BE2C (cell line): ENCODE data around the gene C1GALT1.

Experiments used
- DNase-seq: peaks from one replicate; pipeline ENCODE4 v3.0.0-alpha.2; 2020
- H3K27me3 ChIP-seq: fragments of 250-450 bp; sonication (Bioruptor Pico); 2 replicates; pipeline ENCODE4 v1.5.1; 2020; ENCODE audit warnings: mild to moderate bottlenecking
- H3K36me3 ChIP-seq: fragments of 250-450 bp; sonication (Bioruptor Pico); 2 replicates; pipeline ENCODE4 v1.5.1; 2020; ENCODE audit warnings: mild to moderate bottlenecking
- H3K4me1 ChIP-seq: fragments of 250-450 bp; sonication (Bioruptor Pico); 2 replicates; pipeline ENCODE4 v1.5.1; 2020
- H3K4me3 ChIP-seq: 2 replicates; pipeline ENCODE4 v1.5.1; 2011; ENCODE audit warnings: low read depth, low read length
- H3K9me3 ChIP-seq: fragments of 250-450 bp; sonication (Bioruptor Pico); 2 replicates; pipeline ENCODE4 v1.5.1; 2020
- TF ChIP-seq, protein P1 (sequence below): IDR thresholded peaks from 2 replicates; pipeline ENCODE4 v1.5.1; 2012; ENCODE audit warnings: mild to moderate bottlenecking, low read depth, low read length

C1GALT1 gene

DNA sequence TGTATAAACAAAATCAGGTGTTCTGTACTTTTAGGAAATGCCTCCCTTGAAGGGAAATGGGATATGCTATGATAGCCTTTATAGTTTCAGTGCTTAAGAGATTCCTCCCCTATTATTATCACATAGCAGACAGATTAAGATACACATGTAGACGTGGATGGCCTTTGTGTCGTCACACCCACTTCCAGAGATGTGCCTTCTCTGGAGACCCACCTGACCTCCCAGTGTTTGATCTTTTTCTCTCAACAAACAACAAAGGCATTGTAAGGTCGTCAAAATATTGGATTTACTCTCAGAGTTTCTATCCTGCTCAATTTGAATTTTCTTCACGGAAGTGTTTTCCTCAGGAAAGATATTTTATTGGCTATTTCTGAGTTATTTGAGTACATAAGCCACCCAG, 25.7 kb upstream of the C1GALT1 start:
- Histone ChIP-seq H3K36me3 (no peaks in the 10 kb centered on the region), H3K9me3 (no peaks in the 10 kb centered on the region), H3K4me1 (no peaks in the 10 kb centered on the region), H3K4me3 (no peak overlapping the region), H3K27me3 (peaks cover 14% of the 10 kb centered on the region)
- DNase-seq, result no peak
- TF ChIP-seq, protein P1, sequence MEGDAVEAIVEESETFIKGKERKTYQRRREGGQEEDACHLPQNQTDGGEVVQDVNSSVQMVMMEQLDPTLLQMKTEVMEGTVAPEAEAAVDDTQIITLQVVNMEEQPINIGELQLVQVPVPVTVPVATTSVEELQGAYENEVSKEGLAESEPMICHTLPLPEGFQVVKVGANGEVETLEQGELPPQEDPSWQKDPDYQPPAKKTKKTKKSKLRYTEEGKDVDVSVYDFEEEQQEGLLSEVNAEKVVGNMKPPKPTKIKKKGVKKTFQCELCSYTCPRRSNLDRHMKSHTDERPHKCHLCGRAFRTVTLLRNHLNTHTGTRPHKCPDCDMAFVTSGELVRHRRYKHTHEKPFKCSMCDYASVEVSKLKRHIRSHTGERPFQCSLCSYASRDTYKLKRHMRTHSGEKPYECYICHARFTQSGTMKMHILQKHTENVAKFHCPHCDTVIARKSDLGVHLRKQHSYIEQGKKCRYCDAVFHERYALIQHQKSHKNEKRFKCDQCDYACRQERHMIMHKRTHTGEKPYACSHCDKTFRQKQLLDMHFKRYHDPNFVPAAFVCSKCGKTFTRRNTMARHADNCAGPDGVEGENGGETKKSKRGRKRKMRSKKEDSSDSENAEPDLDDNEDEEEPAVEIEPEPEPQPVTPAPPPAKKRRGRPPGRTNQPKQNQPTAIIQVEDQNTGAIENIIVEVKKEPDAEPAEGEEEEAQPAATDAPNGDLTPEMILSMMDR, result no peak

DNA sequence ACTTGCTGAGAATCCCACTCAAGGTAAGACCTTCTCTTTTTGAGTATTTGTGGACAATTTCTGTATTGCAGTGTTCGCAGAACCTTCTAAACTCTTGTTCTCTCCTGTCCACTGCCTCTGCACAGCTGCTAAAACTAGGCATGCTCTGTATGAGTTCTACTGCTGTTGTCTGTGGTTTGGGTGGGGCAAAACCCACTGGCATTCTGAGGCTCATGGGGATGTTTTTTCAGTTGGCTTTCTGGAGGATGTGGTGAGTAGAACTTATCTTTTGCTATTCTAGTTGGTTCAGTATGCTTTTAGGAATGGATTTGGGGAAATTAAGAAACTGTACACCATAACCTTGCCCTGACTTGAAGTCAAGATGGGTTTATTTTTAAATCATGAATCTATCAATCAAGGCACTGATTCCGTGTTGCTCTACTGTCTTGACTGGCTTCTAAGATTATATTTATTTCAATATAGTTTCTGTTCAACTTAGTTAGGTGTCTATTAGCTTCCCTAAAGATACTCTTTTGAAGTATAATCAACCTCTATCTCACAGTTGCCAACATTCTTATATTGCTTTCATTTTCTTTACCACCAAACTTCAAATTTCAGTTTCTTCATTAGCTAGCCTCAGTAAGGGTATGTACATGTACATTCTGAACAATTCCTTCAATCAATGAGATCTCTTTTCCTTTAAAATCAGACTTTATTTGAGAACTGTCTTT, 25.0 kb upstream of the C1GALT1 start:
- no peak for DNase-seq
- H3K4me3 ChIP-seq, result no peak overlapping the region
- H3K36me3 ChIP-seq, result no peaks in the 10 kb centered on the region
- H3K27me3 ChIP-seq, result peaks cover 14% of the 10 kb centered on the region
- TF ChIP-seq, protein P1, result no peak
- no peaks in the 10 kb centered on the region for H3K9me3 ChIP-seq
- H3K4me1 ChIP-seq, result no peaks in the 10 kb centered on the region

DNA sequence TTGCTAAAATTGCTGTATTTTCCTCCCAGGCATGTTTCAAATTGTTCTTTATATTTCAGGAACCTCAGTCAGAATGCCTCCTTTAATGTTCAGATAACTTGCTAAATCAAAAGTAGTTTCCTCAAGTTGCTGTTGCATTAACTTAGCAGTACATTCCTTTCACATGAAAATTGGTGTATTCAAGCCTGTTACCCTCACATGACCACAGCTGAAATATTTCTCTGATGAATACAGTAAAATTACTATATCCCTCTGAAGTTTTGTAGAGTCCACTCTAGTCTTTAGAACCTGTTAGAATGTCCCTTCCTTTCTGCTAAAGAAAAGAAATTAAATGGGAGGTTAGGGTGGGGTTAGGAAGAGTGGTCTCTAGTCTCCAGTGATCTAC, 24.5 kb upstream of the C1GALT1 start:
- Histone ChIP-seq H3K4me3 (no peak overlapping the region), H3K9me3 (no peaks in the 10 kb centered on the region), H3K36me3 (no peaks in the 10 kb centered on the region), H3K27me3 (peaks cover 14% of the 10 kb centered on the region), H3K4me1 (no peaks in the 10 kb centered on the region)
- TF ChIP-seq, protein P1, result no peak
- no peak for DNase-seq

DNA sequence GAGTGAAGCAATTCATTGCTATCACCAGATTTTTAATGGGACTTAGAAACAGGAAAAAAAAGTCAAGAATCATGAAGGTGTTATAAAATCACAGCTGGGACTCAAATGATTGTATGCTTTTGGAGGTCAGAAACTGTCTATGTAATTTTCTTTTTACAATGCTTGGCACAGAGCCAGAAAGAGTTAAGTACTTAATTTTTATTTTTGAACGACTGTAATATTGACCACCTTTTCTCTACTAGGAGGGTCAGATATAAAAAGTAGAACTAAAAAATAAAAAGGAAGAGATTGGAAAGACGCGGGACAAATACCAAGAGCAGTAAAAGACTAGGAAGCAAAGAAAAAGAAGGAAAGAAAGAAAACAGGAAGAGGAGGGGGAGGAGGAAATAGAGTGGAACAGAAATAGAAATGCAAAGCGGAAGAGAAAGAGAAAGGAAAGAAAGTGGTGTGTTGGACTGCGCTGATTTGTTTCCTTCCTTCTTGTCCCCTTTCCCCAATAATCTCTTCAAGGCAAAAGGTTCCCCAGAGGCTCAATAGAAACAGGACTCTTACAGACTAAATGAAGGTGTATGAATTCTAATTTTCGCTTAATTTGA, 23.2 kb upstream of the C1GALT1 start:
- DNase-seq, result no peak
- H3K27me3 ChIP-seq, result peaks cover 14% of the 10 kb centered on the region
- TF ChIP-seq, protein P1, result no peak
- no peaks in the 10 kb centered on the region for H3K4me1 ChIP-seq
- no peaks in the 10 kb centered on the region for H3K36me3 ChIP-seq
- no peak overlapping the region for H3K4me3 ChIP-seq
- no peaks in the 10 kb centered on the region for H3K9me3 ChIP-seq

DNA sequence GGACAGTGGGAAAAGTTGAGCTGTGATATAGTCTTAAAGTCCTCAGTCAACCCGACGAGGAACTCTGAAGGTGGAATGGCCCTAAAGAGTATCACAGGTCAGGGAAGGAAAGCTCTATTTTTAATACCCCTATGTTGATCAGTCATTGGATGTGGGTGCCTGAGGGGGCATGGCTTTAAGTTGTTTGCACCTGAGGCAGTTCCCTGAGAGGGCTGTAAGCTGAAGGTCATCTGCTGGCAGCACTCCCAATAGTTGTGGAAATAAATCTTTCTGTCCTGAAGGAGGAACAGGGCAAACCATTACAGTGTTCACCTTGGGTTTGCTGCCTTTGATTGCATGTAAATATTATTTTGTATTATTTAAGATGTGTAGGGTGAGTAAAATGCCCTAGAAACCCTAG, 17.8 kb upstream of the C1GALT1 start:
- no peaks in the 10 kb centered on the region for H3K9me3 ChIP-seq
- TF ChIP-seq, protein P1, result no peak
- H3K4me3 ChIP-seq, result no peak overlapping the region
- H3K4me1 ChIP-seq, result no peaks in the 10 kb centered on the region
- H3K36me3 ChIP-seq, result no peaks in the 10 kb centered on the region
- no peak for DNase-seq
- peaks cover 22% of the 10 kb centered on the region for H3K27me3 ChIP-seq

DNA sequence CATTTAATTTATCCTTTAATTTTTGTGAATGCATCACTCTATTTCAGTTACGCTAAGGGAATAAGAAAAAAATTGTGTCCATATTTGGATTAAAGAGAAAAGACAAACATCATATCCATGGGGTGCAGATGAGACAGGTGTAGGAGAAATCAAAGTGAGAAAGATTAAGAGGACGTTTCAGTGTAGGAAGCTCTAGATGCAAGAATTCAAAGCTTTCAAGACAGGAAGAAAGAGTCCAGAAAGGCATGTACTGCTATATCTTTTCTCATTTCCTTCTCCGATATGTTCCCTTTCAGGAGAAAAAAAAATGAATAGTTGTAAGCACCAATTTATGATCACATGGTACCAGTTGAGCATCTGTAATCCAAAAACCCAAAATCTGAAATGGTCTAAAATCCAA, 17.0 kb upstream of the C1GALT1 start:
- peaks cover 14% of the 10 kb centered on the region for H3K27me3 ChIP-seq
- H3K4me3 ChIP-seq, result no peak overlapping the region
- H3K9me3 ChIP-seq, result no peaks in the 10 kb centered on the region
- no peaks in the 10 kb centered on the region for H3K36me3 ChIP-seq
- no peaks in the 10 kb centered on the region for H3K4me1 ChIP-seq
- DNase-seq, result no peak
- TF ChIP-seq, protein P1, result no peak
